Naive thymus-derived CD4-positive, alpha-beta T cell (primary cell): ENCODE data around the gene COL1A1. TPM values are rescaled to one million over a fixed set of nuclear protein-coding genes. Genes with fewer than 3 reads are reported as not detected.

ENCODE experiments used
- ATAC-seq: fragments of 150-1000 bp; cut with Tn5 transposase; 2 replicates; pipeline ENCODE4 v1.10.0; 2021; ENCODE audit warnings: mild to moderate bottlenecking, moderate library complexity
- CTCF ChIA-PET: fragments of 350-600 bp; sonication (Branson Sonifier 250); formaldehyde crosslinking; loops from one replicate; lab custom pipeline; 2021; ENCODE audit warnings: antibody characterized with exemption; lab: Charles Lee
- POLR2A ChIA-PET: fragments of 350-600 bp; sonication (Branson Sonifier 250); formaldehyde crosslinking; loops from one replicate; lab custom pipeline; 2021; ENCODE audit warnings: antibody characterized with exemption, inconsistent platforms; lab: Charles Lee
- DNase-seq, 9 donors: peaks; one replicate each; pipeline versions ENCODE4 v3.0.0 to v3.0.0-alpha.2; 2020 to 2022; ENCODE audit warnings: mixed read lengths in 1 of 9
- H3K27ac ChIP-seq: one replicate; pipeline ENCODE4 v1.7.0; 2013; ENCODE audit warnings: mild to moderate bottlenecking, low read depth, low read length, moderate library complexity
- H3K27me3 ChIP-seq, 2 donors: one replicate each; pipeline ENCODE4 v1.7.0; 2013; ENCODE audit warnings: low read length in 2 of 2, mild to moderate bottlenecking in 2 of 2, moderate library complexity in 2 of 2; ENCODE audit not compliant: control insufficient read depth in 2 of 2, insufficient read depth in 2 of 2
- H3K36me3 ChIP-seq, 3 experiments: 1 replicate in 2 of 3; 2 replicates in 1 of 3; pipeline ENCODE4 v1.7.0; 2013; ENCODE audit warnings: low read length in 3 of 3, mild to moderate bottlenecking in 3 of 3, moderate library complexity in 1 of 3; ENCODE audit not compliant: insufficient read depth in 3 of 3, control insufficient read depth in 2 of 3
- H3K4me1 ChIP-seq, 2 donors: one replicate each; pipeline ENCODE4 v1.7.0; 2013; ENCODE audit warnings: low read length in 2 of 2, mild to moderate bottlenecking in 2 of 2, moderate library complexity in 1 of 2; ENCODE audit not compliant: control insufficient read depth in 2 of 2, insufficient read depth in 2 of 2
- H3K4me3 ChIP-seq: 2 replicates; pipeline ENCODE4 v1.7.0; 2013; ENCODE audit warnings: mild to moderate bottlenecking, low read length
- H3K9me3 ChIP-seq, 3 experiments: 1 replicate in 2 of 3; 2 replicates in 1 of 3; pipeline ENCODE4 v1.7.0; 2013; ENCODE audit warnings: low read length in 3 of 3; ENCODE audit not compliant: control insufficient read depth in 2 of 3
- H3K27ac Mint-ChIP-seq, 9 donors: one replicate each; pipeline ENCODE4 v1.8.0; 2020 to 2022; ENCODE audit warnings: mixed read lengths in 9 of 9, mild to moderate bottlenecking in 8 of 9, moderate library complexity in 5 of 9, inconsistent platforms in 2 of 9
- H3K27me3 Mint-ChIP-seq, 5 donors: one replicate each; pipeline ENCODE4 v1.8.0; 2021 to 2022; ENCODE audit warnings: mixed read lengths in 5 of 5, mild to moderate bottlenecking in 1 of 5
- H3K36me3 Mint-ChIP-seq, 5 donors: one replicate each; pipeline ENCODE4 v1.8.0; 2020 to 2022; ENCODE audit warnings: mixed read lengths in 5 of 5, mild to moderate bottlenecking in 3 of 5, inconsistent platforms in 1 of 5
- H3K4me1 Mint-ChIP-seq, 7 donors: one replicate each; pipeline ENCODE4 v1.8.0; 2020 to 2022; ENCODE audit warnings: mixed read lengths in 7 of 7, mild to moderate bottlenecking in 3 of 7, inconsistent platforms in 1 of 7
- H3K4me3 Mint-ChIP-seq, 10 donors: one replicate each; pipeline ENCODE4 v1.8.0; 2020 to 2022; ENCODE audit warnings: mild to moderate bottlenecking in 10 of 10, mixed read lengths in 10 of 10, moderate library complexity in 6 of 10, inconsistent platforms in 2 of 10
- H3K9me3 Mint-ChIP-seq, 11 donors: one replicate each; pipeline ENCODE4 v1.8.0; 2020 to 2022; ENCODE audit warnings: mixed read lengths in 11 of 11, mild to moderate bottlenecking in 4 of 11, inconsistent platforms in 1 of 11, moderate library complexity in 1 of 11
- intact Hi-C, 2 donors: fragments of 100-400 bp; cut with micrococcal nuclease; formaldehyde crosslinking; loops; one replicate each; pipeline ENCODE4 v1.15.1; 2023
- polyA plus RNA-seq, 2 donors: library from polyadenylated mRNA; unstranded; fragments of 300-500 nt; fragmentation: Illumina TruSeq; gene quantifications; one replicate each; pipeline ENCODE4 v1.2.3, GENCODE V29; 2021
- total RNA-seq, 6 experiments: library from RNA in 5 of 6; stranded (reverse) in 5 of 6; gene quantifications; 1 replicate in 5 of 6; 2 replicates in 1 of 6; pipeline ENCODE4 v1.2.3 and lab custom pipeline; 2021 to 2026

COL1A1 gene
- total and polyA plus RNA-seq, 7 experiments from 2014 or later = 0.36 to 12.6 (median 1.2) TPM; not detected in 2

- no peaks in the 10 kb centered on the region for H3K36me3 ChIP-seq
- Mint-ChIP-seq H3K9me3 (peaks cover 0 to 6% (median 0%) of the 10 kb centered on the region in 11 donors), H3K36me3 (peaks cover 0 to 5% (median 0%) of the 10 kb centered on the region in 5 donors), H3K27me3 (no peaks in the 10 kb centered on the region), H3K4me1 (peaks cover 24 to 31% (median 29%) of the 10 kb centered on the region in 7 donors), H3K4me3 (no peak overlapping the region), H3K27ac (no peak overlapping the region)
- H3K4me3 ChIP-seq = no peak overlapping the region
- ChIA-PET POLR2A (no interaction called here), CTCF (interaction anchor here (0.8 to 2.1 kb wide), 4 partner anchors 7 to 28 kb away, joined by 3 to 13 read pairs (median 6); partner anchors contain the start of gene PPP1R9B)
- no peak for ATAC-seq
- no peaks in the 10 kb centered on the region for H3K27me3 ChIP-seq
- intact Hi-C loops = no loop called here
- no peaks in the 10 kb centered on the region for H3K9me3 ChIP-seq
- no peak overlapping the region for H3K27ac ChIP-seq
- DNase-seq = no peak
- H3K4me1 ChIP-seq = peaks cover 16 to 25% of the 10 kb centered on the region in 2 donors
Measured at GRCh38 chr17:50166518-50167181, 34.8 kb downstream of the COL1A1 start.

- H3K4me3 ChIP-seq = no peak within 1 kb of the TSS
- H3K4me1 Mint-ChIP-seq = peaks cover 28 to 37% (median 34%) of the 10 kb centered on the region in 7 donors
- no peak within 1 kb of the TSS for H3K4me3 Mint-ChIP-seq
- POLR2A ChIA-PET = no interaction called here
- intact Hi-C loops = no loop called here
- H3K27ac Mint-ChIP-seq = peak within 1 kb of the TSS in 6 of 9 donors; percentile 14 to 93 (median 56)
- CTCF ChIA-PET = interaction anchor here (0.8 to 2.1 kb wide), 4 partner anchors 8 to 27 kb away, joined by 3 to 13 read pairs (median 6); partner anchors contain the start of gene PPP1R9B
- no peaks in the 10 kb centered on the region for H3K9me3 ChIP-seq
- H3K36me3 Mint-ChIP-seq = peaks cover 0 to 7% (median 0%) of the 10 kb centered on the region in 5 donors
- ATAC-seq (no peak), DNase-seq (no peak)
- H3K27me3 ChIP-seq = no peaks in the 10 kb centered on the region
- peaks cover 0 to 7% (median 0%) of the 10 kb centered on the region in 11 donors for H3K9me3 Mint-ChIP-seq
- peaks cover 19 to 30% of the 10 kb centered on the region in 2 donors for H3K4me1 ChIP-seq
- no peak within 1 kb of the TSS for H3K27ac ChIP-seq
- no peaks in the 10 kb centered on the region for H3K36me3 ChIP-seq
- peaks cover 0 to under 1% (median 0%) of the 10 kb centered on the region in 5 donors for H3K27me3 Mint-ChIP-seq
Measured at GRCh38 chr17:50165867-50166517, 35.4 kb downstream of the COL1A1 start, which contains the start of gene SGCA. TSS of gene SGCA (plus strand) at chr17:50166005. CDS start at chr17:50166041, 36 bp downstream.

DNA sequence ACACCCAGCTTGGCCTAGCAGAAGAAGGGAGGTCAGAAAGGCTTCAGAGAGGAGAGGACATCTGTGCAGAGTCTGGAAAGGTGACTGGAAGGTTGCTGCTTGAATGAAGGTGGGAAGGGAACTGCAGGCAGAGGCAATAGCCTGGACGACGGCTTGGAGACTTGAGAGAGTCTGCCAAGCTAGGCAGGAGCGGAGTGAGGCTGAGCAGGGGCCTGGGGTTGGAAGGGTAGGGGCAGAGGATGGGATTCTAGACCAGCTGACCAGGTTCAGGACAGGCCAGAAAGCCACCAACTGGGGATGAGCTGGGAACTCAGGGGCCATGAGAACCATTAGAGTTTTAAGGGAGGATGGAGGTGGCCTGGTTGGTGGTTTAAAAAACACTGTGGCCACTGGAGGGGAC is 36.0 kb downstream of the COL1A1 start:
- H3K27ac Mint-ChIP-seq = peak overlapping the region in 5 of 9 donors; percentile 14 to 70 (median 55)
- Histone ChIP-seq H3K4me3 (no peak overlapping the region), H3K27ac (no peak overlapping the region), H3K9me3 (no peaks in the 10 kb centered on the region), H3K36me3 (no peaks in the 10 kb centered on the region), H3K4me1 (peaks cover 22 to 31% of the 10 kb centered on the region in 2 donors), H3K27me3 (no peaks in the 10 kb centered on the region)
- peaks cover 32 to 42% (median 38%) of the 10 kb centered on the region in 7 donors for H3K4me1 Mint-ChIP-seq
- DNase-seq (no peak), ATAC-seq (no peak)
- H3K9me3 Mint-ChIP-seq = peaks cover 0 to 7% (median 0%) of the 10 kb centered on the region in 11 donors
- intact Hi-C loops = no loop called here
- ChIA-PET POLR2A (interaction anchor here (0.6 kb wide), 1 partner anchor 15 kb away, joined by 3 read pairs; the partner anchor contains the start of gene PPP1R9B), CTCF (interaction anchor here (1.2 to 2.1 kb wide), 3 partner anchors 9 to 15 kb away, joined by 4 to 13 read pairs (median 7); partner anchors contain the start of gene PPP1R9B)
- peaks cover 0 to 6% (median 0%) of the 10 kb centered on the region in 5 donors for H3K27me3 Mint-ChIP-seq
- peaks cover 0 to 7% (median 0%) of the 10 kb centered on the region in 5 donors for H3K36me3 Mint-ChIP-seq
- no peak overlapping the region for H3K4me3 Mint-ChIP-seq

GRCh38 chr17:50165066-50165465 is 36.4 kb downstream of the COL1A1 start:
- DNase-seq = no peak
- no peak for ATAC-seq
- peaks cover 22 to 31% of the 10 kb centered on the region in 2 donors for H3K4me1 ChIP-seq
- Mint-ChIP-seq H3K27ac (peak overlapping the region in 5 of 9 donors; percentile 14 to 93 (median 58)), H3K36me3 (peaks cover 0 to 7% (median 0%) of the 10 kb centered on the region in 5 donors), H3K9me3 (peaks cover 0 to 7% (median 0%) of the 10 kb centered on the region in 11 donors), H3K4me3 (no peak overlapping the region), H3K27me3 (peaks cover 0 to 8% (median 0%) of the 10 kb centered on the region in 5 donors), H3K4me1 (peaks cover 32 to 42% (median 38%) of the 10 kb centered on the region in 7 donors)
- ChIA-PET CTCF (interaction anchor here (2.0 to 2.1 kb wide), 2 partner anchors 9 to 14 kb away, joined by 7 to 13 read pairs; partner anchors contain the start of gene PPP1R9B), POLR2A (interaction anchor here (0.6 kb wide), 1 partner anchor 14 kb away, joined by 3 read pairs; the partner anchor contains the start of gene PPP1R9B)
- H3K9me3 ChIP-seq = no peaks in the 10 kb centered on the region
- no peak overlapping the region for H3K27ac ChIP-seq
- no peaks in the 10 kb centered on the region for H3K36me3 ChIP-seq
- no peak overlapping the region for H3K4me3 ChIP-seq
- intact Hi-C loops = no loop called here
- no peaks in the 10 kb centered on the region for H3K27me3 ChIP-seq

- intact Hi-C loops = no loop called here
- Mint-ChIP-seq H3K4me1 (peaks cover 32 to 42% (median 38%) of the 10 kb centered on the region in 7 donors), H3K27me3 (peaks cover 0 to 12% (median 0%) of the 10 kb centered on the region in 5 donors), H3K27ac (peak overlapping the region in 2 of 9 donors; percentile 62 to 93), H3K9me3 (peaks cover 0 to 7% (median 0%) of the 10 kb centered on the region in 11 donors), H3K4me3 (no peak overlapping the region), H3K36me3 (peaks cover 0 to 7% (median 0%) of the 10 kb centered on the region in 5 donors)
- Histone ChIP-seq H3K9me3 (no peaks in the 10 kb centered on the region), H3K27ac (no peak overlapping the region), H3K36me3 (no peaks in the 10 kb centered on the region), H3K4me1 (peaks cover 22 to 31% of the 10 kb centered on the region in 2 donors), H3K4me3 (no peak overlapping the region), H3K27me3 (no peaks in the 10 kb centered on the region)
- ATAC-seq (no peak), DNase-seq (no peak)
- CTCF ChIA-PET = interaction anchor here (2.0 to 2.1 kb wide), 2 partner anchors 9 to 14 kb away, joined by 7 to 13 read pairs; partner anchors contain the start of gene PPP1R9B
- POLR2A ChIA-PET = no interaction called here
Measured at GRCh38 chr17:50164697-50164988, 36.8 kb downstream of the COL1A1 start.
